B cell (primary cell): Measurements from ENCODE around the gene SRXN1. TPM values are rescaled to one million over a fixed set of nuclear protein-coding genes. Genes with fewer than 3 reads are reported as not detected.
A peak's percentile ranks its signal among the peaks of the same experiment; 100 is the strongest.

Source experiments
- ATAC-seq: fragments of 200-7000 bp; cut with Tn5 transposase; one replicate; pipeline ENCODE4 v1.10.0; 2021; ENCODE audit warnings: low read depth, mild to moderate bottlenecking, moderate number of reproducible peaks, moderate library complexity
- CTCF ChIA-PET: fragments of 350-600 bp; sonication (Branson Sonifier 250); formaldehyde crosslinking; loops from one replicate; lab custom pipeline; 2021; ENCODE audit warnings: antibody characterized with exemption, inconsistent platforms; lab: Charles Lee
- POLR2A ChIA-PET: fragments of 350-600 bp; sonication (Branson Sonifier 250); formaldehyde crosslinking; loops from one replicate; lab custom pipeline; 2021; ENCODE audit warnings: antibody characterized with exemption; lab: Charles Lee
- DNase-seq: peaks from one replicate; pipeline ENCODE4 v3.0.0; 2013
- H2AFZ ChIP-seq: 2 replicates; pipeline ENCODE4 v1.6.1; 2012; ENCODE audit warnings: mild to moderate bottlenecking, low read depth, low read length; ENCODE audit not compliant: insufficient read depth, poor library complexity, severe bottlenecking
- H3K27ac ChIP-seq, 2 donors: 1 replicate in 1 of 2; 2 replicates in 1 of 2; pipeline ENCODE4 v1.5.1; 2012 to 2013; ENCODE audit warnings: low read length in 2 of 2, mild to moderate bottlenecking in 2 of 2, moderate library complexity in 1 of 2
- H3K27me3 ChIP-seq, 4 experiments: fragments of 200-600 bp in 1 of 4; sonication (generic) in 1 of 4; replicated peaks in 1 of 4; 1 replicate in 2 of 4; 2 replicates in 2 of 4; pipeline versions ENCODE4 v1.6.1 to v1.7.0; 2013 to 2016; ENCODE audit warnings: low read length in 3 of 4, mild to moderate bottlenecking in 2 of 4, mixed read lengths in 1 of 4, moderate library complexity in 1 of 4; ENCODE audit not compliant: insufficient read depth in 4 of 4, control insufficient read depth in 3 of 4; ENCODE audit errors: control extremely low read depth in 1 of 4
- H3K36me3 ChIP-seq, 2 experiments: replicated peaks in 1 of 2; 1 replicate in 1 of 2; 2 replicates in 1 of 2; pipeline versions ENCODE4 v1.6.1 to v1.7.1; 2013; ENCODE audit warnings: low read length in 1 of 2; ENCODE audit not compliant: insufficient read depth in 2 of 2, control insufficient read depth in 1 of 2; ENCODE audit errors: control extremely low read depth in 1 of 2, extremely low read depth in 1 of 2
- H3K4me1 ChIP-seq, 2 donors: fragments of 200-600 bp in 1 of 2; sonication (generic) in 1 of 2; 1 replicate in 1 of 2; 2 replicates in 1 of 2; pipeline versions ENCODE4 v1.5.1 to v1.6.1; 2013 to 2017; ENCODE audit warnings: low read length in 2 of 2; ENCODE audit not compliant: control insufficient read depth in 2 of 2, insufficient read depth in 2 of 2
- H3K4me2 ChIP-seq: replicated peaks from 2 replicates; pipeline ENCODE3; 2012; ENCODE audit warnings: mild to moderate bottlenecking, low read depth, low read length; ENCODE audit not compliant: poor library complexity, severe bottlenecking
- H3K4me3 ChIP-seq, 5 experiments: fragments of 200-600 bp in 1 of 5; sonication (generic) in 1 of 5; 1 replicate in 3 of 5; 2 replicates in 2 of 5; pipeline versions ENCODE4 v1.5.1 to v1.7.0; 2011 to 2016; ENCODE audit warnings: low read length in 4 of 5, mild to moderate bottlenecking in 4 of 5, low read depth in 2 of 5, control low read depth in 1 of 5, moderate library complexity in 1 of 5; ENCODE audit not compliant: insufficient read depth in 1 of 5; ENCODE audit errors: control extremely low read depth in 1 of 5, extremely low read depth in 1 of 5
- H3K79me2 ChIP-seq: fragments of 200-600 bp; sonication (generic); one replicate; pipeline ENCODE4 v1.6.0; 2016; ENCODE audit warnings: low read length; ENCODE audit not compliant: control insufficient read depth, insufficient read depth
- H3K9ac ChIP-seq: fragments of 200-600 bp; sonication (generic); 2 replicates; pipeline ENCODE4 v1.6.1; 2017; ENCODE audit warnings: mild to moderate bottlenecking, low read length, moderate library complexity
- H3K9me3 ChIP-seq, 3 donors: one replicate each; pipeline versions ENCODE4 v1.6.1 to v1.7.1; 2013; ENCODE audit warnings: low read length in 2 of 3; ENCODE audit not compliant: control insufficient read depth in 2 of 3, insufficient read depth in 1 of 3; ENCODE audit errors: control extremely low read depth in 1 of 3
- H4K20me1 ChIP-seq: 2 replicates; pipeline ENCODE4 v1.6.0; 2012; ENCODE audit warnings: mild to moderate bottlenecking, low read length; ENCODE audit not compliant: insufficient read depth, control insufficient read depth, poor library complexity, severe bottlenecking
- H3K27ac Mint-ChIP-seq: one replicate; pipeline ENCODE4 v1.8.0; 2021; ENCODE audit warnings: mixed read lengths
- H3K27me3 Mint-ChIP-seq: one replicate; pipeline ENCODE4 v1.8.0; 2021; ENCODE audit warnings: mixed read lengths
- H3K4me1 Mint-ChIP-seq: one replicate; pipeline ENCODE4 v1.8.0; 2021; ENCODE audit warnings: mixed read lengths
- H3K4me3 Mint-ChIP-seq: one replicate; pipeline ENCODE4 v1.8.0; 2021; ENCODE audit warnings: mixed read lengths
- H3K9me3 Mint-ChIP-seq: one replicate; pipeline ENCODE4 v1.8.0; 2022; ENCODE audit warnings: mixed read lengths; ENCODE audit not compliant: insufficient read depth
- EZH2 ChIP-seq: IDR thresholded peaks from 2 replicates; pipeline ENCODE4 v1.6.1; 2012; ENCODE audit warnings: borderline replicate concordance, low read depth, mild to moderate bottlenecking, moderate library complexity, low read length; ENCODE audit not compliant: insufficient read depth, poor library complexity, severe bottlenecking
- WGBS: methylation state at CpG from one replicate; pipeline ENCODE4 v1.1.5; 2013; ENCODE audit warnings: missing lambda C conversion rate; ENCODE audit not compliant: insufficient coverage; 5-methylcytosine and 5-hydroxymethylcytosine counted together
- intact Hi-C: fragments of 100-400 bp; cut with micrococcal nuclease; formaldehyde crosslinking; loops from one replicate; pipeline ENCODE4 v1.10.0; 2022
- polyA plus RNA-seq: library from polyadenylated mRNA; depleted of rRNA; stranded (reverse); fragments of >200 nt; gene quantifications from 2 replicates; pipeline ENCODE4 v1.2.3, GENCODE V29; 2012
- total RNA-seq, 2 donors: library from RNA; stranded (reverse); fragments of 120-200 nt in 1 of 2; gene quantifications; 1 replicate in 1 of 2; 2 replicates in 1 of 2; pipeline versions ENCODE4 v1.2.3 to v1.2.4, GENCODE V29; 2013 to 2022
- TF ChIP-seq, protein P1 (sequence below): fragments of 200-600 bp; IDR thresholded peaks from one replicate; pipeline ENCODE4 v1.8.0; 2022; ENCODE audit warnings: antibody characterized with exemption, mild to moderate bottlenecking

SRXN1 gene
- total and polyA plus RNA-seq, 2 donors (not counting 1 experiment from before 2014, with no cell fraction given) = 1.3 to 4.5 TPM

DNA sequence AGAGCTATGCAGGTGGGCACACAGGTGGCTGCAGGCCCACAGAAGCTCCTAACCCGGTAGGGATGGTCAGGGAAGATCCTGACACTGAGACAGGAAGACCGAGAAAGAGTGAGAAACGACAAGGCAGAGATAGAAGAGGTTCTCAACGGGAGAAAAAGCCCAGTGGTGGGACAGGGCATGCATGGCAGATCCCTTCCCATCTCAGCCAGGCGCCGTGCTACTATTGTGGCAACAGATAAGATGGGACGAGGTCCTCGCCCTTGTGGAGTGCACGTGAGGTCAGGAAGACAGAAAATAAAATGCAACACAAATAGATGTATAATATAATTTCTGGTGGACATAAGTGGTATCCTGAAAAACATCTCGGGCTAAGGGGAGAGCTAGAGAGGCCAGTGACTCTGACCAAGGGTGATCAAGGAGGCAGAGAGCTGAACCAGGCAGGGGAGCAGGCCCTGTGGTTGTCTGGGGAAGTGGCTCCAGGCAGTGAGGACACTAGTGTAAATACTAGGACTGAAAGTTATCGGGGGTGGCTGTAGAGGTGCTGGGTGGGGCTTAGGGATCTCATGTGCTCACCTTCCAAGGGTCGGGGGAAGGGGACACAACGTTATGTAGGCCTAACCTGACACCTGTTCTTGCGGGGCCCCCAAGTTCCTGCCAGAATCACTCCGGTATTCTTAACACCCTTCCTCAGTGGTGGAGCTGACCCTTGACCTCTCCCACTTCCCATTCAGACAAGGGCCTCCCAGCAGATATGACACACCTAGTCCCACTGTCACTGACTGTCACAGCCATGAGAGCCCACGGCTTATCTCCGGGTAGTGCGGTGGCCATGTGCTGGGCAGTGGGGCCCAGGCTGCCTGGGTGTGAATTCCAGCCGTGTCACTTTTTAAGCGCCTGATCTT is 1.0 kb downstream of the SRXN1 start:
- CTCF ChIA-PET = no interaction called here
- DNase-seq (no peak), ATAC-seq (no peak)
- H3K79me2 ChIP-seq = no peaks in the 10 kb centered on the region
- no peak overlapping the region for H3K27ac ChIP-seq
- Mint-ChIP-seq H3K4me3 (peak overlapping the region; percentile 79), H3K27ac (peak overlapping the region; percentile 69), H3K4me1 (peaks cover 20% of the 10 kb centered on the region), H3K27me3 (peaks cover 2% of the 10 kb centered on the region), H3K9me3 (no peaks in the 10 kb centered on the region)
- peak overlapping the region; percentile 88 for H3K4me2 ChIP-seq
- POLR2A ChIA-PET = interaction anchor here (0.6 kb wide), 1 partner anchor 24 kb away, joined by 7 read pairs; no protein-coding TSS in a partner anchor
- no peaks in the 10 kb centered on the region for H3K9me3 ChIP-seq
- H3K9ac ChIP-seq = peak overlapping the region; percentile 70
- intact Hi-C loops = loop anchor here (2.0 kb wide), 1 partner anchor 181 kb away; the partner anchor contains the start of gene FAM110A
- peaks cover 10 to 18% of the 10 kb centered on the region in 2 donors for H3K4me1 ChIP-seq
- peak overlapping the region; percentile 41 to 67 (median 53) for H3K4me3 ChIP-seq
- H4K20me1 ChIP-seq = no peaks in the 10 kb centered on the region
- TF ChIP-seq EZH2 = no peak
- TF ChIP-seq, protein P1, sequence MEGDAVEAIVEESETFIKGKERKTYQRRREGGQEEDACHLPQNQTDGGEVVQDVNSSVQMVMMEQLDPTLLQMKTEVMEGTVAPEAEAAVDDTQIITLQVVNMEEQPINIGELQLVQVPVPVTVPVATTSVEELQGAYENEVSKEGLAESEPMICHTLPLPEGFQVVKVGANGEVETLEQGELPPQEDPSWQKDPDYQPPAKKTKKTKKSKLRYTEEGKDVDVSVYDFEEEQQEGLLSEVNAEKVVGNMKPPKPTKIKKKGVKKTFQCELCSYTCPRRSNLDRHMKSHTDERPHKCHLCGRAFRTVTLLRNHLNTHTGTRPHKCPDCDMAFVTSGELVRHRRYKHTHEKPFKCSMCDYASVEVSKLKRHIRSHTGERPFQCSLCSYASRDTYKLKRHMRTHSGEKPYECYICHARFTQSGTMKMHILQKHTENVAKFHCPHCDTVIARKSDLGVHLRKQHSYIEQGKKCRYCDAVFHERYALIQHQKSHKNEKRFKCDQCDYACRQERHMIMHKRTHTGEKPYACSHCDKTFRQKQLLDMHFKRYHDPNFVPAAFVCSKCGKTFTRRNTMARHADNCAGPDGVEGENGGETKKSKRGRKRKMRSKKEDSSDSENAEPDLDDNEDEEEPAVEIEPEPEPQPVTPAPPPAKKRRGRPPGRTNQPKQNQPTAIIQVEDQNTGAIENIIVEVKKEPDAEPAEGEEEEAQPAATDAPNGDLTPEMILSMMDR = no peak
- peaks cover 0 to 4% of the 10 kb centered on the region in 2 experiments for H3K36me3 ChIP-seq
- WGBS = 74% methylated on average over 17 of the region's 20 CpGs
- peaks cover 0 to 7% (median 0%) of the 10 kb centered on the region in 4 experiments for H3K27me3 ChIP-seq
- H2AFZ ChIP-seq = peak overlapping the region; percentile 73

DNA sequence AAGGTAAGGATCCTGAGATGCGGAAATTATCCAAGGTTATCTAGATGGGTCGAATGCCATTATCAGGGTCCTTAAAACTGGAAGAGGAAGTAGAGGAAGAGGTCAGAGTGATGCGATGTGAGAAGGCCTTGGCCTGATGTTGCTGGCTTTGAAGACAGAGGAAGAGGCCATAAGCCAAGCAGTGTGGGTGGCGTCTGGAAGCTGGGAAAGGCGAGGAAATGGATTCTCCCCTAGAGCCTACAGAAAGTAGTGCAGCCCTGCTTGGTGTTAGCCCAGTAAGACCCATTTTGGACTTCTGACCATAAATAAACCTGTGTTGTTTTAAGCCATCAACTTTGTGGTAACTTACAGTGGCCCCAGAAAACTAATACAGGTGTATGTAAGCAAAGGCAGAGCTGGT is 2.0 kb downstream of the SRXN1 start:
- CTCF ChIA-PET = no interaction called here
- Histone ChIP-seq H3K36me3 (peaks cover 0 to 4% of the 10 kb centered on the region in 2 experiments), H3K27ac (no peak overlapping the region), H3K4me3 (no peak overlapping the region), H4K20me1 (no peaks in the 10 kb centered on the region), H2AFZ (no peak overlapping the region), H3K79me2 (no peaks in the 10 kb centered on the region), H3K27me3 (peaks cover 0 to 7% (median 0%) of the 10 kb centered on the region in 4 experiments), H3K9ac (no peak overlapping the region), H3K4me2 (no peak overlapping the region), H3K4me1 (peaks cover 10 to 18% of the 10 kb centered on the region in 2 donors), H3K9me3 (no peaks in the 10 kb centered on the region)
- Mint-ChIP-seq H3K27me3 (peaks cover 2% of the 10 kb centered on the region), H3K9me3 (no peaks in the 10 kb centered on the region), H3K4me1 (peaks cover 20% of the 10 kb centered on the region), H3K27ac (no peak overlapping the region), H3K4me3 (peak overlapping the region; percentile 32)
- ATAC-seq (no peak), DNase-seq (no peak)
- intact Hi-C loops = no loop called here
- WGBS = 100% methylated on average over 5 of the region's 5 CpGs
- POLR2A ChIA-PET = no interaction called here
- TF ChIP-seq, protein P1 = no peak
- no peak for TF ChIP-seq EZH2
